ENCODE results near the gene MAP4. TPM values are rescaled to one million over a fixed set of nuclear protein-coding genes. Genes with fewer than 3 reads are reported as not detected.

The MAP4 gene
- total RNA-seq, 4 donors from 2014 or later, result 108 to 186 (median 150) TPM

- no peak for ATAC-seq (ENCODE audit: low FRiP score)
These were observed 167.6 kb downstream of the MAP4 start for GRCh38 chr3:47848599-47849117.

GRCh38 chr3:47847801-47848518 lies 168.3 kb downstream of the MAP4 start:
- TF ChIP-seq CTCF (IDR thresholded peaks at IDR 0.05), result no peak
- ATAC-seq (ENCODE audit: low FRiP score) (no peak), DNase-seq (ENCODE audit: low spot score) (no peak)

More at GRCh38 chr3:47848599-47849117, 167.6 kb downstream of the MAP4 start:
- DNase-seq (ENCODE audit: low spot score), result no peak
- no peak for TF ChIP-seq CTCF (IDR thresholded peaks at IDR 0.05)

- DNase-seq (ENCODE audit: low spot score) (no peak), ATAC-seq (ENCODE audit: low FRiP score) (no peak)
- TF ChIP-seq CTCF (IDR thresholded peaks at IDR 0.05), result no peak
These were observed 169.0 kb downstream of the MAP4 start for GRCh38 chr3:47847260-47847659.

- no peak for TF ChIP-seq CTCF (IDR thresholded peaks at IDR 0.05)
- no peak for DNase-seq (ENCODE audit: low spot score)
- no peak for ATAC-seq (ENCODE audit: low FRiP score)
These were observed 169.4 kb downstream of the MAP4 start for GRCh38 chr3:47846880-47847248.

- no peak for DNase-seq (ENCODE audit: low spot score)
- no peak for TF ChIP-seq CTCF (IDR thresholded peaks at IDR 0.05)
- ATAC-seq (ENCODE audit: low FRiP score), result no peak
These were observed 169.9 kb downstream of the MAP4 start for GRCh38 chr3:47846186-47846879.

- DNase-seq (ENCODE audit: low spot score) (no peak), ATAC-seq (ENCODE audit: low FRiP score) (no peak)
- TF ChIP-seq CTCF (IDR thresholded peaks at IDR 0.05), result no peak
These were observed 174.3 kb downstream of the MAP4 start for GRCh38 chr3:47841786-47842349.

Data from omental fat pad (tissue), 4 donors.